ENCODE data around the gene PDIA6.

Gene PDIA6

DNA sequence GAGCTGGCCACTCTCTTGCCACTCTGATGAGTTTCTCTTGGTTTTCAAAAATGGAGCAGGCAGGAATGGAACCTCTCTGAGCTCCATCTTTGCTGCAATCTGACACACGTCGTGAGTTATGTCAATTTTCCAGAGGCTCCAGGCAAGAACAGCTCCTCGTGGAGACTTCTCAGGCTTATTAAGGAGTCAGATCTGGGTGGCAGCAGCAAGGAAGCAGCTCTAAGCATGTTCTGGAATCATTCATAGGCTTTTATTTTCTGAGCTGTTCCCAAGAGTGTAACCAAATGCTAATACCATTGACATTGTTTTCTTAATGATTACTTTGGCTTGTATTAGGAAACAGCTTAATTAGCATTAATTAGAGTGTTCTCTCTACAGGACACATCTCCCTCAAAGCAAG lies 26.1 kb upstream of the PDIA6 start:
- no peak for TF ChIP-seq FOXP2 (optimal IDR thresholded peaks at IDR 0.05; ENCODE audit: borderline replicate concordance, extremely low read depth, extremely low read length, insufficient read depth)
- TF ChIP-seq, protein P1, sequence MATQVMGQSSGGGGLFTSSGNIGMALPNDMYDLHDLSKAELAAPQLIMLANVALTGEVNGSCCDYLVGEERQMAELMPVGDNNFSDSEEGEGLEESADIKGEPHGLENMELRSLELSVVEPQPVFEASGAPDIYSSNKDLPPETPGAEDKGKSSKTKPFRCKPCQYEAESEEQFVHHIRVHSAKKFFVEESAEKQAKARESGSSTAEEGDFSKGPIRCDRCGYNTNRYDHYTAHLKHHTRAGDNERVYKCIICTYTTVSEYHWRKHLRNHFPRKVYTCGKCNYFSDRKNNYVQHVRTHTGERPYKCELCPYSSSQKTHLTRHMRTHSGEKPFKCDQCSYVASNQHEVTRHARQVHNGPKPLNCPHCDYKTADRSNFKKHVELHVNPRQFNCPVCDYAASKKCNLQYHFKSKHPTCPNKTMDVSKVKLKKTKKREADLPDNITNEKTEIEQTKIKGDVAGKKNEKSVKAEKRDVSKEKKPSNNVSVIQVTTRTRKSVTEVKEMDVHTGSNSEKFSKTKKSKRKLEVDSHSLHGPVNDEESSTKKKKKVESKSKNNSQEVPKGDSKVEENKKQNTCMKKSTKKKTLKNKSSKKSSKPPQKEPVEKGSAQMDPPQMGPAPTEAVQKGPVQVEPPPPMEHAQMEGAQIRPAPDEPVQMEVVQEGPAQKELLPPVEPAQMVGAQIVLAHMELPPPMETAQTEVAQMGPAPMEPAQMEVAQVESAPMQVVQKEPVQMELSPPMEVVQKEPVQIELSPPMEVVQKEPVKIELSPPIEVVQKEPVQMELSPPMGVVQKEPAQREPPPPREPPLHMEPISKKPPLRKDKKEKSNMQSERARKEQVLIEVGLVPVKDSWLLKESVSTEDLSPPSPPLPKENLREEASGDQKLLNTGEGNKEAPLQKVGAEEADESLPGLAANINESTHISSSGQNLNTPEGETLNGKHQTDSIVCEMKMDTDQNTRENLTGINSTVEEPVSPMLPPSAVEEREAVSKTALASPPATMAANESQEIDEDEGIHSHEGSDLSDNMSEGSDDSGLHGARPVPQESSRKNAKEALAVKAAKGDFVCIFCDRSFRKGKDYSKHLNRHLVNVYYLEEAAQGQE (IDR thresholded peaks at IDR 0.05; ENCODE audit: insufficient read depth in 1 of 2, low read depth in 2 of 2, low read length in 2 of 2) = no peak
- no peak for TF ChIP-seq POLR2AphosphoS5 (IDR thresholded peaks at IDR 0.05; ENCODE audit: low read depth, low read length)
- no peak for TF ChIP-seq TAF1 (IDR thresholded peaks at IDR 0.05; ENCODE audit: borderline replicate concordance, insufficient read depth, low read length)
- TF ChIP-seq SIN3A (IDR thresholded peaks at IDR 0.05; ENCODE audit: borderline replicate concordance, insufficient read depth, low read length) = no peak

DNA sequence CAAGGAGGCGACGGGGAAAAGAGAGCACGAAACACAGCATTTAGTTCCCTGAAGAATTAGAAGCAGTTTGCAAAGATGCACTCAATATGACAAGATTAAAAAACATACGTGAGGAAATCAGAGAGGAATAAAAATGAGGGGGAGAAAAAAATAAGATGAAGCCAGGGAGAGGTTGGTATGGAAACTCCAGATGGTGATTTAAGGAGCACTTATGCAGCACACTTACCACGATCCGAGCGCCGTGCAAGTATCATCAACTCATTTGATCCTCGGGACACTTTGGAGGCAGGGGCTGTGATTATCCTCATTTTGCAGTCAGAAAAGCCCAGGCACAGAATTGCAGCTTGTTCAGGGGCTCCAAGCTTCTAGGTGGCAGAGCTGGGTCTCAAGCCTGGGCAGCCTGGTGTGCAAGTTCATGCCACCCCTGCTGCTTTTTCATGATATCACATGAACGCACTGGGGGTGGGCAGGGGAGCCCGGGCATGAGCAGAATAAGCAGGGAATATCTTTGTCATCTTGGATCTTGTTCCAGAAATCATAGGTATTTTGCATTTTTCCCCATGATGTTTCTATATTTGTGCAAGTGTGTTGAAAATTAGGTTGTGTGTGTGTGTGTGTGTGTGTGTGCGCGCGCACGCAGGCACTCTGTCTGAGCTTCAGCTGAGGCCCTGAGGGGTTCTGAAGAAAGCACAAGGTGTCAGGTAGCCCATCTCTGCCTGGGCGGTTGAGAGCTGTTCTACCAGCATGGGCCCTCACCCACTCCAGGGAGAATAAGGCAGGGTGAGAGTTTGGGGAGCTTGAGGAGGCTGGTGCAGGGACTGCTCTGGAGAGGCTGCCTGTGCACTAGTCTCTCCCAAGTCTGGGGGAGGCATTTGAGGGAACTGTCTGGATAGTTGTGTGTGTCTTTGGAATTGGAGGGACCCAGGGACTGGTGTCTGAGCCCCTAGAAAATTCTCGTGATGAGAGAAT lies 25.0 kb upstream of the PDIA6 start:
- TF ChIP-seq POLR2AphosphoS5 (IDR thresholded peaks at IDR 0.05; ENCODE audit: low read depth, low read length) (no peak), TAF1 (IDR thresholded peaks at IDR 0.05; ENCODE audit: borderline replicate concordance, insufficient read depth, low read length) (no peak), FOXP2 (optimal IDR thresholded peaks at IDR 0.05; ENCODE audit: borderline replicate concordance, extremely low read depth, extremely low read length, insufficient read depth) (no peak), SIN3A (IDR thresholded peaks at IDR 0.05; ENCODE audit: borderline replicate concordance, insufficient read depth, low read length) (no peak)
- TF ChIP-seq, protein P1 (IDR thresholded peaks at IDR 0.05; ENCODE audit: insufficient read depth in 1 of 2, low read depth in 2 of 2, low read length in 2 of 2) = no peak

DNA sequence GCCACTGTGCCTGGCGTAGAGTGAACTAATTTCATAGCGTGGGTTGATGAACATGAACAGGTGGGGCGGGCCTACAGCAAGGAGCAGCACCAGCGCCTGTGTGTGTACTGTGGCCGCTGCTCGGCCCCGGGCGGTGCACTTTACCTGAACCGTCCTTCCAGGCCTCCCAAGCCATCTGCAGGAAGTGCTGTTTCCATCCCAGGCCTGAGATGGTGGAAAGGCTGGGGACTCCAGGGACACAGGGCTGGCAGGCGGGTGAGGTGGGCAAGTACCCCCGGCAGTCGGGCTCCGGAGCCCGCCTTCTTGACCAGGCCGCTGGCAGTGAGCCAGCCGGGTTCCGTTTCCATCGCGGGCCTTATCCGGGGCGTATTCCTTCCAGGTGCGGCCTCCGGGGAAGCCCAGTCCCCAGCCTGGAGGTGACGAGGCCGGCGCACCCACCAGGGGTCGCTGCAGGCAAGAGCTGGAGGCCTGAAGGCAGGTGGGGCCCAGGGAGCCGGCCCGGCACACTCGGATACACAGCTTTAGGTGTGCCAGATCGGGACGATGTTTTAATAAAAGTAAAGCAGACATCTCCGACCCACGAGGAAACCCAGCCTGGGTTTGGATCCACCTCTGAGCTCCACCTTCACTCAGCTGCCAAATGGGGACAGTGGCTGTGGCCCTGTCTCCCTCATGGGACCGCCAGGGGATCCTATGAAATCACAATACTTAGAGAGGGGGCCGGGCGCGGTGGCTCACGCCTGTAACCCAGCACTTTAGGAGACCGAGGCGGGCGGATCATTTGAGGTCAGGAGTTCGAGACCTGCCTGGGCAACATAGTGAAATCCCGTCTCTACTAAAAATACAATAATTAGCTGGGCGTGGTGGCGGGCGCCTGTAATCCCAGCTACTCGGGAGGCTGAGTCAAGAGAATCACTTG lies 22.7 kb upstream of the PDIA6 start:
- TF ChIP-seq POLR2AphosphoS5 (IDR thresholded peaks at IDR 0.05; ENCODE audit: low read depth, low read length) = no peak
- no peak for TF ChIP-seq TAF1 (IDR thresholded peaks at IDR 0.05; ENCODE audit: borderline replicate concordance, insufficient read depth, low read length)
- no peak for TF ChIP-seq SIN3A (IDR thresholded peaks at IDR 0.05; ENCODE audit: borderline replicate concordance, insufficient read depth, low read length)
- TF ChIP-seq, protein P1 (IDR thresholded peaks at IDR 0.05; ENCODE audit: insufficient read depth in 1 of 2, low read depth in 2 of 2, low read length in 2 of 2) = no peak

DNA sequence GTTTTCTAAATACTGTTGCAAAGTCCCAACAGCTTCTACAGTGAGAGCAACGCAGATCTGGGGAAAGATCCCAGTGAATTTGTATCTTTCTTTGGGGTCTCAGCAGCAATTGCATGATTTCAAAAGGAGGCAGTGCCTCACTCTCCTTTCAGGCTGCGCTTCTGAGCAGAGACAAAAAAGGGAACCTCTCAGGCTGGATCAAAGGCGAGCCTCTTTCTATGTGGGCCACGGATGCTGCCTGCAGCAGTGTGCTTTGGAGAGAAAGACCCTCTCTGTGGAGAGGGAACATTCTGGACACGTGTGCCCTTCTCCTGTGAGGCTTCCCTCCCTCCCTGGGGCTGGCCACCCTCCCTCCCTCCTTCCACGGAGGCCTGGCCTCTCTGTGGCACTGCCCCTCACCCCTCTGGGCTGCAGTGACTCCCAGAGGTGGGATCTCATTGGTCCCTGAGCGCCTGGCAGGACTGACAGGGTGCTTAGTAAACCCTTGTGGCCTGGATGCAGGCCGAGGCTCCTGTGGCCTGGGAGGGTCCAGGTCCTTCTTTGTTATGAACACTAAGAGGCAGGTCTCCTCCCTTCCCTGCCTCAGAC lies 21.6 kb upstream of the PDIA6 start:
- TF ChIP-seq POLR2AphosphoS5 (IDR thresholded peaks at IDR 0.05; ENCODE audit: low read depth, low read length) (no peak), TAF1 (IDR thresholded peaks at IDR 0.05; ENCODE audit: borderline replicate concordance, insufficient read depth, low read length) (no peak), FOXP2 (optimal IDR thresholded peaks at IDR 0.05; ENCODE audit: borderline replicate concordance, extremely low read depth, extremely low read length, insufficient read depth) (no peak), SIN3A (IDR thresholded peaks at IDR 0.05; ENCODE audit: borderline replicate concordance, insufficient read depth, low read length) (no peak)
- TF ChIP-seq, protein P1 (IDR thresholded peaks at IDR 0.05; ENCODE audit: insufficient read depth in 1 of 2, low read depth in 2 of 2, low read length in 2 of 2) = no peak

Measured in PFSK-1 (cell line).